ENCODE measurements around the gene RACGAP1. TPM values are rescaled to one million over a fixed set of nuclear protein-coding genes. Genes with fewer than 3 reads are reported as not detected.

RACGAP1 gene
- total RNA-seq, 2 experiments from 2014 or later = 172 to 179 TPM

DNA sequence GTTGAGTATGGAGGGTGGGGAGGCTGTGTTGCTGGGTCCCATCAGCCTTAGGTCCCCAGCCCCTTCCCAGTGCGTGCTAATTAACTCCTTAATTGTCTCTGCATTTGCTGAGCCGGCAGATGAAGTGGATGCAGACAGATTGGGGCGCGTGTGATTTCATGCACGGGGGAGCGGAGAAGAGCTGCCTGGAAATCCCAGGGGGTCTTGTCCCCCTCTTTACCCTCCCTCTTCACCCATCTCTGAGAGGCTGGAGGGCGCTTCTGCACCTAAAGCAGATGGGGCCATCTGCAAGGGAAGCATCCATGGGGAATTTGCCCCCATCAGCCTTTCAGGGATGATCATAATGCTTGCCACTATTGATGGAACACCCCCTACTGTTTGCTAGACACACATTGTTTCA lies 27.7 kb upstream of the RACGAP1 start:
- Mint-ChIP-seq H3K36me3 (ENCODE audit: low read depth) (no peaks in the 10 kb centered on the region), H3K4me1 (peaks cover 16% of the 10 kb centered on the region), H3K9me3 (no peaks in the 10 kb centered on the region), H3K4me3 (no peak overlapping the region), H3K27ac (no peak overlapping the region), H3K27me3 (peaks cover 61% of the 10 kb centered on the region)
- POLR2A ChIA-PET = no interaction called here
- DNase-seq = no peak
- CTCF ChIA-PET = interaction anchor here (4.8 kb wide), 1 partner anchor 12 kb away, joined by 78 read pairs; no protein-coding TSS in a partner anchor

DNA sequence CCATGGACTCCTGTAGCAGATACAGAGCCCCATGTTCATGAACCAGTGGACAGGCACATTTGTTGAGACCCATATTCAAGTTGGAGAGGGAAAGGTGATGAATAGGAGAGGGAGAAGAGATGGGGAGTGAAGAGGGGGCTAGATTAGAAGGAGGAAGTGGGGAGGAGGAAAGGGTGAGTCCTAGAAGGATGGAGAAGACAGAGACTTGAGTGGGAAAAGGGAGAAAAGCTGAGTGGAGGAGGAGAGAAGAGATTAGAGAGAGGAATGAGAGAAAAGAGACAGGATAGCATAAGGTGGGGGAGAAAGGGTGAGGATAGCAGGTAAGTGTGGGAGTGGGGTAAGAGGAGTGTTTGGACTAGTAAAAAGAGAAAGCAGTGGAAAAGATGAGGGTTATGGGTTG lies 27.2 kb upstream of the RACGAP1 start:
- DNase-seq = no peak
- no peaks in the 10 kb centered on the region for H3K9me3 Mint-ChIP-seq
- no peak overlapping the region for H3K4me3 Mint-ChIP-seq
- H3K27me3 Mint-ChIP-seq = peaks cover 61% of the 10 kb centered on the region
- H3K4me1 Mint-ChIP-seq = peaks cover 16% of the 10 kb centered on the region
- CTCF ChIA-PET = interaction anchor here (4.8 kb wide), 1 partner anchor 11 kb away, joined by 78 read pairs; no protein-coding TSS in a partner anchor
- H3K27ac Mint-ChIP-seq = no peak overlapping the region
- POLR2A ChIA-PET = no interaction called here
- no peaks in the 10 kb centered on the region for H3K36me3 Mint-ChIP-seq (ENCODE audit: low read depth)

DNA sequence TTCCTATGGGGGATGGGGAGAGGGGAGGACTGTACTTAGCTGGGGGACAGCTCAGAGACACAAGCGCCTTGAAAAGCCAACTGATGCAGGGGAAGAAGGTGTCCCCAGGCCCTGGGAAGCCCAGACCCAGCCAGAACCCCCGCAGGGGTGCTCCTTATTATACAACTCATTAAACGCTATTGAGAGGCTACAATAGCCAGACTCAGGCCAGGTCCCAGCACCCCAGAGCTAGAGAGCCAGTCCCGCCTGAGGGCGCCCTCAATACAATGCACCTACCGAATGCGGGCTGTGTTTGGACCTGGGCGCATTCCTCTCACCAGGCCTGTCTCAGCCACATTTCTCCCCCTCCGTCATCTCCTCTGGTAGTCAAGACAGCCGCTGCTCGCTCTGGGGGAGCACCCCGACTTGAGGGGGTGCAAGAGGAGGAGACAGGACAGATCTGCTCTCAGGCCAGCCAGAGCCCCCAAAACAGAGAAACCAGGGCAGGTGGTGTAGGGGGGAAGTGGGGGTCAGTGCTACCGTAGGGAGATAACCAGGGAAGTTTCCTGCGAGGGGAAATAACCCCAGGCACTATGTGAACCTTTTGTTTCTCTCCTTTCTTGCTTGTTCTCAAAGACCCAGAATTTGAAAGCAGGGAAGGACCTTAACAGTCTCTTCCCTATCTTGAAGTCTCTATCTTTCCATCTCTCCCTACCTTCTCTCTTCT lies 26.0 kb upstream of the RACGAP1 start:
- ChIA-PET CTCF (interaction anchor here (1.4 to 6.0 kb wide), 4 partner anchors 12 to 85 kb away, joined by 3 to 44 read pairs (median 6); no protein-coding TSS in a partner anchor), POLR2A (no interaction called here)
- Mint-ChIP-seq H3K4me1 (peaks cover 8% of the 10 kb centered on the region), H3K27me3 (peaks cover 56% of the 10 kb centered on the region), H3K9me3 (no peaks in the 10 kb centered on the region), H3K36me3 (ENCODE audit: low read depth) (no peaks in the 10 kb centered on the region), H3K4me3 (no peak overlapping the region), H3K27ac (no peak overlapping the region)
- DNase-seq = no peak

DNA sequence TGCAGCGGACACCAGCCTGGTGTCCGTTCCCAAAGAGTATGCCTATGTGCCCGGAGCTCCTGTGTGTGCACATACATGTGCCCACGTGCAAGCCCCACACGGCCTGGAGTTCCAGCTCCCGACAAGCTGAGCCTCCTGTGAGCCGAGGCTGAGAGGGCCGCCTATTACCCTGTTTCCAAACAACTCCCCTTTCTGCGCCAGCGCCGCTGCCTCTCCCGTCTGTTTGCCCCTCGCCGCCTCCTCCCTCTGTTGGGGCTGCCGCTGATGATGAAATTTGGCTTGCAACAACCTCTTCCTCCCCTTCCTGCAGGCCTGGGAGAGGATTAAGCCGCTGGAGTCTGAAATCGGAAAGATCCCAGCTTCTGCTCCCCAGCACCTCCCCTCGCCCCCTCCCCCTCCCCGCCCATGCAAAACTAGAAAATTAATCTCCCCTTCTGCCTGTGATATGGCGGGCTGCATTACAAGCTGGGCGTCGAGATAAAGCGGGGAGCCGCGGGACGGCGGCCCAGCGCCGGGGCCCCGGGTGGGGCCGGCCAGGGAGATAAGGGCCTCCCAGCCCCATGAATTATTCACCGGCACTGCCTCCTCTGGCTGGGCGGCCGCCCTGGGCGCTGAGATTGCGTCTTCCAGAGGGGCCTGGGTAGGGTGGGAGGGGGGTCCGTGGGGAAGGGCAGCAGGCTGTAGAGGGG lies 25.3 kb upstream of the RACGAP1 start:
- Mint-ChIP-seq H3K9me3 (no peaks in the 10 kb centered on the region), H3K4me3 (no peak overlapping the region), H3K36me3 (ENCODE audit: low read depth) (no peaks in the 10 kb centered on the region), H3K27ac (no peak overlapping the region), H3K27me3 (peaks cover 49% of the 10 kb centered on the region), H3K4me1 (peaks cover under 1% of the 10 kb centered on the region)
- POLR2A ChIA-PET = interaction anchor here (1.3 kb wide), 1 partner anchor 25 kb away, joined by 6 read pairs; the partner anchor contains the start of gene RACGAP1
- no peak for DNase-seq
- CTCF ChIA-PET = interaction anchor here (0.9 to 6.0 kb wide), 5 partner anchors 11 to 105 kb away, joined by 3 to 44 read pairs (median 3); no protein-coding TSS in a partner anchor

DNA sequence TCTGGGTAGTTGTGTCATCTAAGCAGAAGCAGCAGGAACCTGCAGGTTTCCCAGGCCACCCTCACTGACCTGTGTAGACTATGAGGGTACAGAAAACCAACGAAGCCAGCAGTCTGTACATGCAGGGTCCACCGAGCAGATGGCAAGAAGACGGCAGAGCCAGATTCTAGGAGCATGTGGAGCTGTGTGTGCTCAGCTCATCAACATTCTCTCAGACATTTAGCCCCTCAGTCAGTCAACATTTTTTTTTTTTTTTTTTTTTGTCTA lies 24.8 kb upstream of the RACGAP1 start:
- H3K27me3 Mint-ChIP-seq = peaks cover 49% of the 10 kb centered on the region

DNA sequence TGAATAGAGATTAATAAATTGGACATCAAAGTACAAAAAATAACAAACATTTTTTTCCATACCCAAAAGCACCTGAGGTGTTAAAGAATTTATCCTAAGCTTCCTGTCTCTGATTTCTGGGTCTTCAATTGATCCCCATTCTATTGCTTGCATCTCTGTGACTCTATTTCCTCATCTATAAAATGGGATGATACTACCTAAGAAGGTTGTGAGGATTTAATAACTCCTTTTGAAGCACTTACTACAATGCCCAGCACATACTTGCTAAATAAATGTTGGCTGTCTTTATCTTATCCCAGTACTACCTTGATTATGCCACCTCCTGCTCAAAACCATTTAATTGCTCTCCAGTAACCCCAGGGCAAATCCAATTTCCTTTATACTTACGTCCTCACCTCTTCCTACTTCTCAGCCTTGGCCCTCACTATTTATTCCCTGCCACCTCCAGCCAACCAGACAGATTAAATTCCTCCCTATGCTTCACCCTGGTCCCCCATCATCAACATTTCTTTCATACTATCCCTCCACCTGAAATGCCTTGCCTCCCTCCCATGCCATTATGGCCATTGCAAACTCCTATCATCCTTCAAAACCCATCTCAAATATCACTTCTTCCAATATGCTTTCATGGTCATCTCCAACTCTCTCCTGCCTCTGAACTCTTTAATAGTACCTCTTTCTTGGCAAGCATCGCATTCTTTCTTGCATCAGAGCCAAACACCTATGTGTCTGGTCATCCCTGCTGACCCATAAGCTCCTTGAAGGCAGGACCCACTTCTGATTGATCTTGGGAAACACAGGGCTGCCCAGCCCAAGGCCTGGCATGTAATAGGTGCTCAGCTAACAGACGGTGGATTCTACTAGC lies 24.2 kb upstream of the RACGAP1 start:
- Mint-ChIP-seq H3K27ac (no peak overlapping the region), H3K4me1 (no peaks in the 10 kb centered on the region), H3K27me3 (peaks cover 49% of the 10 kb centered on the region), H3K4me3 (no peak overlapping the region), H3K9me3 (no peaks in the 10 kb centered on the region), H3K36me3 (ENCODE audit: low read depth) (no peaks in the 10 kb centered on the region)
- no peak for DNase-seq
- POLR2A ChIA-PET = interaction anchor here (1.3 kb wide), 1 partner anchor 24 kb away, joined by 6 read pairs; the partner anchor contains the start of gene RACGAP1
- CTCF ChIA-PET = interaction anchor here (0.9 to 6.0 kb wide), 4 partner anchors 10 to 104 kb away, joined by 3 to 44 read pairs (median 6); no protein-coding TSS in a partner anchor

More for the DNA sequence above, 24.8 kb upstream of the RACGAP1 start:
- Mint-ChIP-seq H3K4me3 (no peak overlapping the region), H3K27ac (no peak overlapping the region), H3K4me1 (no peaks in the 10 kb centered on the region), H3K9me3 (no peaks in the 10 kb centered on the region), H3K36me3 (ENCODE audit: low read depth) (no peaks in the 10 kb centered on the region)
- CTCF ChIA-PET = interaction anchor here (0.9 to 6.0 kb wide), 5 partner anchors 11 to 105 kb away, joined by 3 to 44 read pairs (median 3); no protein-coding TSS in a partner anchor
- DNase-seq = no peak
- POLR2A ChIA-PET = interaction anchor here (1.3 kb wide), 1 partner anchor 25 kb away, joined by 6 read pairs; the partner anchor contains the start of gene RACGAP1

DNA sequence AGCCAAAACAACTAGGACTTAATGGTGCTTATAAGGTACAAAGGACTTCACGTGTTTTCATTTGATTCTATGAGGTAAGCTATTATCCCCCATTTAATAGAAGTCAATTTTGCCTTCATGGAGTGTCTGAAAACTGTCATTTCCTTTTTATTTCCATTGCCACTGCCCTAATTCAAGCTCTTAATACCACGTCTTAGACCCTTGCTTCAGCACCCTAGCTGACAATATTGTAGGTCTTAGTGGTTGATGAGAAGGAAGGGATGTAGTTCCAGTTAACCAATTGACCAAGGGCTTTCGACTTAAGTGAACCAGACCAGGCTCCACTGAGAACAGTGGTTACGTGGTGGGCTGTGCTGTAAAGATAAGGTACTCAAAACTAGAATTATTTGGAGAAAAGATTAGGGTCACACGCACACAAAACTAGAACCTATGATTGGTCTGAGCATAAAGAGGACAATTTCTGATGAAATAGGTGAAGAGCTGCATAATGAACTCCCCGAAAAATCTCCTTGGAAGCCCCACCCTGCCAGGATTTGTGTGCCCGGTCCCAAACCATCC lies 22.5 kb upstream of the RACGAP1 start:
- Mint-ChIP-seq H3K4me1 (peaks cover 12% of the 10 kb centered on the region), H3K9me3 (no peaks in the 10 kb centered on the region), H3K27me3 (peaks cover 42% of the 10 kb centered on the region), H3K36me3 (ENCODE audit: low read depth) (no peaks in the 10 kb centered on the region), H3K27ac (no peak overlapping the region), H3K4me3 (no peak overlapping the region)
- CTCF ChIA-PET = interaction anchor here (0.6 to 6.0 kb wide), 5 partner anchors 8 to 1376 kb away, joined by 3 to 44 read pairs (median 5); no protein-coding TSS in a partner anchor
- POLR2A ChIA-PET = no interaction called here
- DNase-seq = no peak

DNA sequence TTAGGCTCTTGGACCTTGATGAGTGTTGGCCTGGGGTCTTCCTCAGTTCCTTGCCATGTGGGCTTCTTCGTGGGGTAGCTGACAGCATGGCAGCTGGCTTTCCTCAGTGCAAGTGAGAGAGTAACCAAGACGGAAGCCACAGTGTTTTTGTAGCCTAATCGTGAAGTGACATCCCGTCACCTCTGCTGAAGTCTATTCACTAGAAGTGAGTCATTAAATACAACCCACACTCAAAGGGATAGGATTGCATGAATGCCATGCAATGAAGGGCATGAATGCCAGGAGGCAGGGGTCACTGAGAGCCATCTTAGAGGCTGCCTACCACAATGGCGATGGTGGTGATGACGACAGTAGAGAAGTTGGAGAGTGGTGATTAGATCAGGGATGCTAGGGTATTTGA lies 18.6 kb upstream of the RACGAP1 start:
- CTCF ChIA-PET = interaction anchor here (7.9 kb wide), 1 partner anchor 11 kb away, joined by 78 read pairs; no protein-coding TSS in a partner anchor
- DNase-seq = no peak
- H3K27me3 Mint-ChIP-seq = peaks cover 9% of the 10 kb centered on the region
- no peak overlapping the region for H3K27ac Mint-ChIP-seq
- peaks cover 15% of the 10 kb centered on the region for H3K4me1 Mint-ChIP-seq
- H3K4me3 Mint-ChIP-seq = no peak overlapping the region
- no peaks in the 10 kb centered on the region for H3K36me3 Mint-ChIP-seq (ENCODE audit: low read depth)
- POLR2A ChIA-PET = interaction anchor here (1.3 kb wide), 1 partner anchor 12 kb away, joined by 4 read pairs; no protein-coding TSS in a partner anchor
- no peaks in the 10 kb centered on the region for H3K9me3 Mint-ChIP-seq

DNA sequence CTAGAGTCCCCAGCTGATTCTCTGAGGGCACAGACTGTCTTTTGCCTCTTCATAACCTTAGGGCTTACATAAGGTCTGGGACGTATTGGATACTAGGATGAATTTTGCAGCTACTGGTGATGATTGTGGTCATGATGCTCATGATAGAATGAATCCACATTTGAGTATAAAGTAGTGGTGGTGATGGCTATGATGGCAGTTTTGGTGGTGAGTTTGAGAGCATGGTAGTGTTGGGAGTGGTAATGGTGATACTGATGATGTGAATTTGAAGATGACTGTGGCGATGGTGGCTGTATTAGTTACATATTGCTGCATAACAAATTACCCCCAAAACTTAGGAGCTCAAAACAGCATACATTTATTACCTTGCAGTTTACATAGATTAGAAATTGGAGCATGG lies 18.0 kb upstream of the RACGAP1 start:
- Mint-ChIP-seq H3K9me3 (no peaks in the 10 kb centered on the region), H3K27ac (no peak overlapping the region), H3K36me3 (ENCODE audit: low read depth) (no peaks in the 10 kb centered on the region), H3K4me1 (peaks cover 15% of the 10 kb centered on the region), H3K27me3 (peaks cover 5% of the 10 kb centered on the region), H3K4me3 (no peak overlapping the region)
- CTCF ChIA-PET = interaction anchor here (7.9 kb wide), 1 partner anchor 12 kb away, joined by 78 read pairs; no protein-coding TSS in a partner anchor
- POLR2A ChIA-PET = interaction anchor here (1.3 kb wide), 1 partner anchor 13 kb away, joined by 4 read pairs; no protein-coding TSS in a partner anchor
- DNase-seq = no peak

DNA sequence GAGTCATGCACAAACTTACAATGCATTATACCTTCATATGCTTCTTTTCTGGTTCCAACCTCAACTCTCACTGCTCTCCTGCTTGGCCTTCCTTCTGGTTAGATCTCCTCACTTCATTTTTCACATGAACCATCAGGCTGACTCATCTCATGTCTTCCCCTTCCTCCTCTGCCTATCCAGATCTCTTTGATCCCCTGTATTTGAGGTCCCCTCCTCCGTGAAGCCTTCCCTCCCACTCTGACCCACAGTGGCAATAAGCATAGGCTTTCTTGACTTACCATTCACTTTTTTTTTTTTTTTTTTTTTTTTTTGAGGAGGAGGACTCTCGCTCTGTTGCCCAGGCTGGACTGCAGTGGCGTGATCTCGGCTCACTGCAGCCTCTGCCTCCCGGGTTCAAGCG lies 17.4 kb upstream of the RACGAP1 start:
- CTCF ChIA-PET = interaction anchor here (7.9 kb wide), 1 partner anchor 12 kb away, joined by 78 read pairs; no protein-coding TSS in a partner anchor
- DNase-seq = no peak
- no peaks in the 10 kb centered on the region for H3K9me3 Mint-ChIP-seq
- peaks cover 15% of the 10 kb centered on the region for H3K4me1 Mint-ChIP-seq
- POLR2A ChIA-PET = no interaction called here
- peaks cover 5% of the 10 kb centered on the region for H3K27me3 Mint-ChIP-seq
- H3K36me3 Mint-ChIP-seq (ENCODE audit: low read depth) = no peaks in the 10 kb centered on the region
- H3K27ac Mint-ChIP-seq = no peak overlapping the region
- no peak overlapping the region for H3K4me3 Mint-ChIP-seq

DNA sequence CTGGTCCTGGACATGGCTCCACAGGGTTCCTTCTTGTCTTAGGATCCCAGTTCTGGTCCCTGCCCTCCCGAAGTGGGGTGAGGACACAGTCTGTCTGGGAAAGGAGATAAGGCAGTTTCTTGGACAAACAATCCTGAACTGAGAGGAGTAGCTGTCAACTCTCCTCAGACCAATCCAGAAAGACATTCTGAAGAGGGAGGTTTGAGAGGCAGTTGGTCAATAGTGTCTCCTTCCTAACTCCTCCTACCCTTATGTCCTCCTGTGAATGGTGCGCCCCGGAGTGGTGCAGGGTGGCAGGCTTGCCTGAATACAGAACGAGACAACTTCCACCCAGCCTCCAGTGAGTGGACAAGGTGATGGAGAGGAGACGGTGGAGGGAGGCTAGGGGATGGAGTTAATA lies 16.7 kb upstream of the RACGAP1 start:
- Mint-ChIP-seq H3K9me3 (no peaks in the 10 kb centered on the region), H3K27ac (no peak overlapping the region), H3K27me3 (no peaks in the 10 kb centered on the region), H3K4me1 (peaks cover 15% of the 10 kb centered on the region), H3K36me3 (ENCODE audit: low read depth) (no peaks in the 10 kb centered on the region), H3K4me3 (no peak overlapping the region)
- DNase-seq = no peak
- ChIA-PET POLR2A (interaction anchor here (1.0 kb wide), 1 partner anchor 17 kb away, joined by 3 read pairs; the partner anchor contains the start of gene RACGAP1), CTCF (interaction anchor here (1.0 to 7.9 kb wide), 2 partner anchors 13 to 17 kb away, joined by 3 to 78 read pairs; no protein-coding TSS in a partner anchor)

Data from activated CD4-positive, alpha-beta memory T cell treated with anti-CD3 and anti-CD28 coated beads, Interleukin-2, amount 10 ng/mL, durations not matched to agents 7 days and 5 days (primary cell).